Right ventricle myocardium superior (tissue), 1 donor: ENCODE results near the gene ATP13A2. TPM values are rescaled to one million over a fixed set of nuclear protein-coding genes. Genes with fewer than 3 reads are reported as not detected.
"Not testable (repeated sequence)": the region's sequence is repeated elsewhere in the genome, so short reads cannot be mapped to it uniquely, and the experiment has no call there.

Source experiments
- ATAC-seq: fragments of 200-7000 bp; cut with Tn5 transposase; one replicate; pipeline ENCODE4 v1.9.1; 2020; ENCODE audit warnings: mild to moderate bottlenecking; ENCODE audit not compliant: poor library complexity
- DNase-seq: peaks from one replicate; pipeline ENCODE4 v3.0.0-alpha.2; 2020
- intact Hi-C: fragments of 100-400 bp; cut with DNase I; formaldehyde crosslinking; loops from one replicate; pipeline ENCODE4 v1.11.2; 2022
- total RNA-seq: library from RNA; stranded (reverse); fragmentation: NEBNext Ultra II Directional; extraction: Animal tissue kit (Norgen Biotek cat#: 25700); gene quantifications from one replicate; pipeline ENCODE4 v1.2.1, GENCODE V29; 2021
- donor health status: DM: no; HTN: yes; CAD: no; lungs with severe emphysema.

ATP13A2 gene
- total RNA-seq, 1 donor from 2014 or later: 15.6 TPM

- intact Hi-C loops, ATAC-seq, DNase-seq: not testable (repeated sequence)
Observed at GRCh38 chr1:16952376-16952775, 59.4 kb downstream of the ATP13A2 start.

DNA sequence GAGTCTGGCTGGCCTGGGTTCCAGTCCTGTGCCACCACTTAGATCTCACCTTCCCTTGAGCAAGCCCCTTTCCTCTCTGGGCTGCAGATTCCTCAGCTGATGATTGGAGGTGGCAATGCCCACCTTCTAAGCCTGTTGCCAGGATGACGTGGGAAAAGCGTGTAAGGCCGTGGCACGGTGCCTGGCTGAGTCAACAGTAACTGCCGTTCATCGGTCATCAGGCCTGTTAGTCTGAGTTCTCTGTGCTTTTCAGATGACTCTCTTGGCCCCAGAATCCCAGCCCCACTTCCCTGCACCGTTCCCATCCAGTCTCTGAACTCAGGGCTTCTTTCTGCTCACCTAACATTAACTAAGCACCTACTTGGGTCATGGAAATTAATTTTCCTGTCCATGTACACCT is 62.7 kb downstream of the ATP13A2 start:
- DNase-seq, ATAC-seq, intact Hi-C loops: not testable (repeated sequence)

DNA sequence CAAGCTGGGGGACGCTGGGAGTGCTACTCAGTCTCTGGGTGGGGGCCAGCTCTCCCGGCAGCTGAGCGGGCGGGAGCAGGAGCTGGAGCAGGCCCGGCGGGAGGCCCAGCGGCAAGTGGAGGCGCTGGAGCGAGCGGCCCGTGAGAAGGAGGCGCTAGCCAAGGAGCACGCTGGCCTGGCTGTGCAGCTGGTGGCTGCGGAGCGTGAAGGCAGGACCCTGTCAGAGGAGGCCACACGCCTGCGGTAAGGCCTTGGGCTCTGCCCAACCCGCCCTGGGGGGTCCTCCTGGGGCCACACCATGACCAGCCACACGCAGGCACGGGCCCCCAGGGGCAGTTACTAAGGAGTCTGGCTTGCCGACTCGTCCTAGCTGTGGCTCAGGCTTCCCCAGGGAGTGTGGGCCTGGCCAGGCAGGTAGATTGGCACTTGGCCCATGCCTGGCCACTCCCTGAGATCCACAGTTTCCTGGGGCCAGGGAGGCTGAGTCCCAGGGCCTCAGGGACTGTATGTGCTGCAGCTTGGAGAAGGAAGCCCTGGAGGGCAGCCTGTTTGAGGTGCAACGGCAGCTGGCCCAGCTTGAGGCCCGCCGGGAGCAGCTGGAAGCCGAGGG is 63.3 kb downstream of the ATP13A2 start:
- intact Hi-C loops, ATAC-seq, DNase-seq: not testable (repeated sequence)

GRCh38 chr1:16946646-16947045 is 65.1 kb downstream of the ATP13A2 start:
- ATAC-seq (no peak), DNase-seq (no peak)
- intact Hi-C loops: no loop called here

DNA sequence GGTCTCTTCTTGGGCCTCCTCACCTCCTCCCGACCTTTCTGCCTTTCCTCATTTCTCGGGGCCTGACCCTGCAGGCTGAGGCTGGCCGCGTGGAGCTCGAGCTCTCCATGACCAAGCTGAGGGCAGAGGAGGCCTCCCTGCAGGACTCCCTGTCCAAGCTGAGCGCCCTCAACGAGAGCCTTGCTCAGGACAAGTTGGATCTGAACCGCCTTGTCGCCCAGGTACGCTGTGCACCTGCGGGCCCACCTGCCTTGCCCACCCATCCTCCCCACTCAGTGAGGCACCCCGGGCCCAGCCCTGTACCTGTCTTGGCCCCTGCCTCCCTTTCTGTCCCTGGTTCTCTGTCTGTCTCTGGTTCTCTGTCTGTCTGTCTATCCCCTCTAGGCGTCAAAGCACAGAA is 65.5 kb downstream of the ATP13A2 start:
- DNase-seq, ATAC-seq, intact Hi-C loops: not testable (repeated sequence)

DNA sequence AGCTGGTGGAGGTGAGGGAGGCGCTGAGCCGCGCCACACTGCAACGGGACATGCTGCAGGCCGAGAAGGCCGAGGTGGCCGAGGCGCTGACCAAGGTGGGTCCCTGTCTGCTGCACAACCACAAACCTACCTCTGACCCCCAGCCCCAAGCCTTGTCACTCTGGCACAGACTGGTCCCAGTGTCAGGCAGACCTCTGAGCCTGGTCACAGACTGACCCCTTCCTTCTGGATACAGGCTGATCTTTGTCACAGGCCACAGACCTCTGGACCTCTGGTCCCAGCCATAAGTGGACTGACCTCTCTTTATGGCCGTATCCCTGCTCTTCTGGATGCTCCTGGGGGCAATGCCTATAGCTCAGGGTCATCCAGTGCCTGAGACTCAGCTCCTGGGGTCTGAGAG is 66.2 kb downstream of the ATP13A2 start:
- DNase-seq, intact Hi-C loops: not testable (repeated sequence)
- peak; percentile 20 for ATAC-seq

GRCh38 chr1:16944038-16944437 is 67.7 kb downstream of the ATP13A2 start:
- no peak for DNase-seq
- no peak for ATAC-seq

DNA sequence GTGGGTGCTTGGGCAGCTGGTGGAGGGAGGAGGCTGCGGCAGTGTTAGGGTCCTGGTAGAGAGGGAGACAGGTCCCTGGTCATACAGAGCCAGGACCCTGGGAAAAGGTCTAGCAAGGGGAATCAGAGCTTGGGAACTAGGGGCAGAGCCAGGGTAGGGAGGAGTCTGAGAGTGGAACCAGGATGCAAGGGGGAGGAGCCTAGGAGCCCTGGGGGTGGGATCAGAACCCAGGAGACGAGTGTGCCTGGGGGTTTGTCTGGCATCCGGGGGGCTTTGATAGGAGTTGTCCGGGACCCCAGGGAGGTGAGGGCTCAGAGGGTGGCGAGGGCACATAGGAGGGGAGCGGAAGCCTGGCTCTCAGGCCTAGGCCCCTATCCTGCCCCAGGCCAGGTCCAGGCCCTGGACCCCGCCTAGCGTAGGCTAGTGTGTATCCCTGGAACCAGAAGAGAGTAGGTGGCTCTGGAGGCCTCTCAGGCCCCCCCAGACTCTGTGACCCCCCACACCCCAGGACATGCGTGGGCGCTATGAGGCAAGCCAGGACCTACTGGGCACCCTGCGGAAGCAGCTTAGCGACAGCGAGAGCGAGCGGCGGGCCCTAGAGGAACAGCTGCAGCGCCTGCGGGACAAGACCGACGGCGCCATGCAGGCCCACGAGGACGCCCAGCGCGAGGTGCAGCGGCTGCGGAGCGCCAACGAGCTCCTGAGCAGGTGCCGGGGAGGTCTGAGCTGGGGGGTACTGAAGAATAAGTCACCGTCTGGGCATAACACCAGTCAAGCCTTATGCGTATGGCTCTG is 72.1 kb downstream of the ATP13A2 start:
- intact Hi-C loops, ATAC-seq, DNase-seq: not testable (repeated sequence)

More at GRCh38 chr1:16944038-16944437, 67.7 kb downstream of the ATP13A2 start:
- intact Hi-C loops: no loop called here

DNA sequence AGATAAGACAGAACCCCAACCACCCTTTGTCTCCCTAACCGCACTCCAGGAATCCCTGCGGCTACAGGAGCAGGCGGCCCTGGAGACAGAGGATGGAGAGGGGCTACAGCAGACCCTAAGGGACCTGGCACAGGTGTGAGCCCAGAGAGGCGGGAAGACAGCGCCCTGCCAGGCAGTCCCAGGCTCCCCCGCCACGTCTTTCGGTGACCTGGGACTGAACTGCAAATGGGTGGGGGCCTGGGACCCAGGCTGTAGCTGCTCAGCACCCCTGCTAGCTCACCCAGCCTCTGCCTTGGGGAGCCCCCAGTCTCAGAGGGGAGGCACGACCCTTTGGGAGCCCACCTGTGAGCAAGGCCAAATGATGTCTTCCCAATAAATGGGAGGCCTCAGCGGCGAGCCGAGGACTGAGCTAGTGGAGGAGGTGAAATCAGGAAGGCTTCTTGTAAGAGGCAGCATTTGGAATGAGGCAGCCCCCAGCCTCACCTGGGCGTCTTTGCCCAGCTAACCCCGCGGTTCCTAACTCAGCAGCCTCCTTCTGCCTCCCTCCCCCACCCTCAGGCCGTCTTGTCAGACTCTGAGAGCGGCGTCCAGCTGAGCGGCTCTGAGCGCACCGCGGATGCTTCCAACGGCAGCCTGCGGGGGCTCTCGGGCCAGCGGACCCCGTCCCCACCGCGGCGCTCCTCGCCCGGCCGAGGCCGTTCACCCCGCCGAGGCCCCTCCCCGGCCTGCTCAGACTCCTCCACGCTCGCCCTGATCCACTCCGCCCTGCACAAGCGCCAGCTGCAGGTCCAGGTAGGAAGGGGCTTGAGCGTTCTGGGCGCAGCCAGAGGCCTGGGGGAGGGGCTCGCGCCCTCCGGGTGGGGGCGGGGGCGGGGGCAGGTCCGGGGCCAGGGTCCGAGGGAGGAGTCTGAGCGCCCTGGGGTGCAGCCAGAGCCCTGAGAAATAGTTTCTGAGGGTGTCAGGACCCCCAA is 73.1 kb downstream of the ATP13A2 start:
- intact Hi-C loops: no loop called here
- no peak for ATAC-seq
- DNase-seq: no peak

GRCh38 chr1:16936580-16936979 is 75.1 kb downstream of the ATP13A2 start:
- intact Hi-C loops, ATAC-seq, DNase-seq: not testable (repeated sequence)

Other genes starting within 250 kb of the ATP13A2 start
- 9,391 TPM for gene RNU1-2, start 115.9 kb downstream of the ATP13A2 start, total RNA-seq
- gene CROCC, start 90.0 kb downstream of the ATP13A2 start, total RNA-seq: 6.9 TPM
- 4.1 TPM for gene MFAP2, start 31.3 kb downstream of the ATP13A2 start, total RNA-seq
- gene SDHB, start 42.1 kb upstream of the ATP13A2 start, total RNA-seq: 409 TPM
- gene PADI2, start 107.5 kb upstream of the ATP13A2 start, total RNA-seq: 0.46 TPM
- not detected for gene PADI1, start 193.2 kb upstream of the ATP13A2 start, total RNA-seq
- not detected for gene PADI3, start 237.2 kb upstream of the ATP13A2 start, total RNA-seq